GM21717 (cell line): ENCODE results near the gene MPP2.

Experiments used
- ATAC-seq: cut with Tn5 transposase; IDR thresholded peaks from one replicate; pipeline ENCODE4 v1.9.1; 2021; ENCODE audit warnings: mild to moderate bottlenecking, moderate library complexity; ENCODE audit not compliant: unreplicated experiment

The MPP2 gene

GRCh38 chr17:43825567-43825966, 81.8 kb downstream of the MPP2 start:
- ATAC-seq = no peak
